Stimulated activated CD4-positive, alpha-beta T cell treated with anti-CD3 and anti-CD28 coated beads, TNF-alpha, amount 100 ng/mL, for 48 hours (primary cell): Measurements from ENCODE around the gene SETBP1.

Experiments used
- DNase-seq, 3 donors: peaks; one replicate each; pipeline ENCODE4 v3.0.0-alpha.2; 2020; ENCODE audit warnings: low read depth in 3 of 3

Gene SETBP1

GRCh38 chr18:44759925-44760342 lies 79.2 kb downstream of the SETBP1 start:
- DNase-seq = no peak

GRCh38 chr18:44761812-44762211 lies 81.1 kb downstream of the SETBP1 start:
- no peak for DNase-seq

- DNase-seq = no peak
These were observed 82.6 kb downstream of the SETBP1 start for GRCh38 chr18:44763327-44763726.

GRCh38 chr18:44764863-44765262 lies 84.2 kb downstream of the SETBP1 start:
- no peak for DNase-seq

- DNase-seq = no peak
These were observed 84.8 kb downstream of the SETBP1 start for GRCh38 chr18:44765456-44765855.

GRCh38 chr18:44766450-44766849 lies 85.8 kb downstream of the SETBP1 start:
- DNase-seq = no peak

- no peak for DNase-seq
These were observed 87.1 kb downstream of the SETBP1 start for GRCh38 chr18:44767807-44768206.

- DNase-seq = no peak
These were observed 90.0 kb downstream of the SETBP1 start for GRCh38 chr18:44770641-44771040.

- no peak for DNase-seq
These were observed 90.9 kb downstream of the SETBP1 start for GRCh38 chr18:44771572-44771955.

GRCh38 chr18:44771956-44772917 lies 91.5 kb downstream of the SETBP1 start:
- DNase-seq = no peak

GRCh38 chr18:44773640-44774155 lies 93.0 kb downstream of the SETBP1 start:
- DNase-seq = no peak

- DNase-seq = no peak
These were observed 93.5 kb downstream of the SETBP1 start for GRCh38 chr18:44774191-44774590.

- DNase-seq = no peak
These were observed 96.9 kb downstream of the SETBP1 start for GRCh38 chr18:44777457-44778192.

- no peak for DNase-seq
These were observed 98.1 kb downstream of the SETBP1 start for GRCh38 chr18:44778788-44779187.

- DNase-seq = no peak
These were observed 99.1 kb downstream of the SETBP1 start for GRCh38 chr18:44779753-44780292.

GRCh38 chr18:44781886-44782285 lies 101.2 kb downstream of the SETBP1 start:
- DNase-seq = no peak

- no peak for DNase-seq
These were observed 101.9 kb downstream of the SETBP1 start for GRCh38 chr18:44782617-44783016.

- DNase-seq = no peak
These were observed 102.7 kb downstream of the SETBP1 start for GRCh38 chr18:44783371-44783770.

- DNase-seq = no peak
These were observed 105.6 kb downstream of the SETBP1 start for GRCh38 chr18:44786257-44786656.

- DNase-seq = no peak
These were observed 106.0 kb downstream of the SETBP1 start for GRCh38 chr18:44786688-44787087.

- DNase-seq = no peak
These were observed 107.6 kb downstream of the SETBP1 start for GRCh38 chr18:44788334-44788733.

- DNase-seq = no peak
These were observed 109.0 kb downstream of the SETBP1 start for GRCh38 chr18:44789710-44790109.
